Right renal pelvis (tissue), 4 donors: Measurements from ENCODE around the gene NPY4R2. TPM values are rescaled to one million over a fixed set of nuclear protein-coding genes. Genes with fewer than 3 reads are reported as not detected.

Experiments
- polyA plus RNA-seq, 4 donors: library from polyadenylated mRNA; unstranded; fragments of 120-200 nt; gene quantifications; one replicate each; pipeline ENCODE4 v1.2.1, GENCODE V29; 2013; ENCODE audit not compliant: insufficient read length in 4 of 4

The NPY4R2 gene
- polyA plus RNA-seq, 4 donors: not detected

Other genes with a start within 250 kb of the NPY4R2 start
- 1 to 10 TPM in 3 of 4 donors, under 1 TPM in 1; 0.83 to 4.1 (median 2.2) TPM for gene SYT15B, start 155.1 kb upstream of the NPY4R2 start, polyA plus RNA-seq
- gene FAM25C, start 81.1 kb downstream of the NPY4R2 start, polyA plus RNA-seq: not detected